Naive thymus-derived CD8-positive, alpha-beta T cell (primary cell): ENCODE results near the gene GPC6. TPM values are rescaled to one million over a fixed set of nuclear protein-coding genes. Genes with fewer than 3 reads are reported as not detected.

Experiments
- ATAC-seq, 2 donors: fragments of 150-1000 bp; cut with Tn5 transposase in 1 of 2; sonication (Bioruptor Pico), chemical (Tn5 transposase) in 1 of 2; 1 replicate in 1 of 2; 2 replicates in 1 of 2; pipeline ENCODE4 v1.10.0; 2021; ENCODE audit warnings: mild to moderate bottlenecking in 2 of 2, moderate library complexity in 2 of 2
- POLR2A ChIA-PET: fragments of 350-600 bp; sonication (Branson Sonifier 250); formaldehyde crosslinking; loops from one replicate; lab custom pipeline; 2021; ENCODE audit warnings: antibody characterized with exemption; lab: Charles Lee
- DNase-seq, 10 donors: peaks; one replicate each; pipeline versions ENCODE4 v3.0.0 to v3.0.0-alpha.2; 2020 to 2022
- H3K27ac Mint-ChIP-seq, 10 donors: one replicate each; pipeline ENCODE4 v1.8.0; 2020 to 2022; ENCODE audit warnings: mild to moderate bottlenecking in 10 of 10, mixed read lengths in 10 of 10, moderate library complexity in 4 of 10, inconsistent platforms in 1 of 10
- H3K27me3 Mint-ChIP-seq, 5 donors: one replicate each; pipeline ENCODE4 v1.8.0; 2021 to 2022; ENCODE audit warnings: mixed read lengths in 5 of 5
- H3K36me3 Mint-ChIP-seq, 3 donors: one replicate each; pipeline ENCODE4 v1.8.0; 2020 to 2022; ENCODE audit warnings: mixed read lengths in 3 of 3, mild to moderate bottlenecking in 2 of 3, inconsistent platforms in 1 of 3
- H3K4me1 Mint-ChIP-seq, 4 donors: one replicate each; pipeline ENCODE4 v1.8.0; 2021 to 2022; ENCODE audit warnings: mixed read lengths in 4 of 4
- H3K4me3 Mint-ChIP-seq, 10 donors: one replicate each; pipeline ENCODE4 v1.8.0; 2020 to 2022; ENCODE audit warnings: mild to moderate bottlenecking in 10 of 10, mixed read lengths in 10 of 10, moderate library complexity in 6 of 10, inconsistent platforms in 1 of 10
- H3K9me3 Mint-ChIP-seq, 9 donors: one replicate each; pipeline ENCODE4 v1.8.0; 2020 to 2022; ENCODE audit warnings: mixed read lengths in 9 of 9, mild to moderate bottlenecking in 3 of 9, inconsistent platforms in 1 of 9, moderate library complexity in 1 of 9
- polyA plus RNA-seq, 3 donors: library from polyadenylated mRNA; unstranded; fragments of 300-500 nt; fragmentation: Illumina TruSeq; gene quantifications; one replicate each; pipeline ENCODE4 v1.2.3, GENCODE V29; 2021
- total RNA-seq, 8 experiments: library from RNA in 2 of 8; stranded (reverse) in 2 of 8; gene quantifications; one replicate each; pipeline ENCODE4 v1.2.3 and lab custom pipeline; 2021 to 2026

GPC6 gene
- total and polyA plus RNA-seq, 5 experiments from 2014 or later = not detected

GRCh38 chr13:93286047-93286446, 59.4 kb downstream of the GPC6 start:
- Mint-ChIP-seq H3K27me3 (peaks cover 0 to 2% (median 0%) of the 10 kb centered on the region in 5 donors), H3K4me1 (no peaks in the 10 kb centered on the region), H3K27ac (no peak overlapping the region), H3K36me3 (no peaks in the 10 kb centered on the region), H3K4me3 (no peak overlapping the region), H3K9me3 (no peaks in the 10 kb centered on the region)
- POLR2A ChIA-PET = no interaction called here
- ATAC-seq (no peak), DNase-seq (no peak)

GRCh38 chr13:93289053-93289452, 62.4 kb downstream of the GPC6 start:
- POLR2A ChIA-PET = no interaction called here
- no peak overlapping the region for H3K27ac Mint-ChIP-seq
- no peak overlapping the region for H3K4me3 Mint-ChIP-seq
- H3K4me1 Mint-ChIP-seq = no peaks in the 10 kb centered on the region
- H3K27me3 Mint-ChIP-seq = peaks cover 0 to 2% (median 0%) of the 10 kb centered on the region in 5 donors
- ATAC-seq = no peak
- DNase-seq = no peak
- no peaks in the 10 kb centered on the region for H3K36me3 Mint-ChIP-seq
- H3K9me3 Mint-ChIP-seq = no peaks in the 10 kb centered on the region

- Mint-ChIP-seq H3K27ac (no peak overlapping the region), H3K27me3 (peaks cover 0 to 3% (median 0%) of the 10 kb centered on the region in 5 donors), H3K9me3 (no peaks in the 10 kb centered on the region), H3K4me1 (no peaks in the 10 kb centered on the region), H3K4me3 (no peak overlapping the region), H3K36me3 (no peaks in the 10 kb centered on the region)
- ATAC-seq (no peak), DNase-seq (no peak)
- POLR2A ChIA-PET = no interaction called here
Measured at GRCh38 chr13:93289842-93290241, 63.2 kb downstream of the GPC6 start.

GRCh38 chr13:93290503-93290902, 63.9 kb downstream of the GPC6 start:
- no peak for ATAC-seq
- no peak for DNase-seq
- no peak overlapping the region for H3K27ac Mint-ChIP-seq
- no peaks in the 10 kb centered on the region for H3K4me1 Mint-ChIP-seq
- peaks cover 0 to 3% (median 0%) of the 10 kb centered on the region in 5 donors for H3K27me3 Mint-ChIP-seq
- no peaks in the 10 kb centered on the region for H3K9me3 Mint-ChIP-seq
- no peaks in the 10 kb centered on the region for H3K36me3 Mint-ChIP-seq
- H3K4me3 Mint-ChIP-seq = no peak overlapping the region
- POLR2A ChIA-PET = no interaction called here

- Mint-ChIP-seq H3K4me3 (no peak overlapping the region), H3K4me1 (no peaks in the 10 kb centered on the region), H3K36me3 (no peaks in the 10 kb centered on the region), H3K9me3 (peaks cover 0 to 7% (median 0%) of the 10 kb centered on the region in 9 donors), H3K27ac (no peak overlapping the region), H3K27me3 (peaks cover 0 to 7% (median 0%) of the 10 kb centered on the region in 5 donors)
- DNase-seq = no peak
- ATAC-seq = no peak
- POLR2A ChIA-PET = no interaction called here
Measured at GRCh38 chr13:93292366-93292765, 65.8 kb downstream of the GPC6 start.

- Mint-ChIP-seq H3K36me3 (no peaks in the 10 kb centered on the region), H3K27ac (no peak overlapping the region), H3K4me3 (no peak overlapping the region), H3K27me3 (peaks cover 0 to 7% (median 3%) of the 10 kb centered on the region in 5 donors), H3K9me3 (peaks cover 0 to 12% (median 0%) of the 10 kb centered on the region in 9 donors), H3K4me1 (no peaks in the 10 kb centered on the region)
- DNase-seq = no peak
- ATAC-seq = no peak
- POLR2A ChIA-PET = no interaction called here
Measured at GRCh38 chr13:93293710-93294109, 67.1 kb downstream of the GPC6 start.

- Mint-ChIP-seq H3K4me1 (no peaks in the 10 kb centered on the region), H3K27ac (no peak overlapping the region)
- POLR2A ChIA-PET = no interaction called here
Measured at GRCh38 chr13:93296584-93296983, 70.0 kb downstream of the GPC6 start.

GRCh38 chr13:93298713-93299112, 72.1 kb downstream of the GPC6 start:
- H3K27ac Mint-ChIP-seq = no peak overlapping the region

More at GRCh38 chr13:93296584-93296983, 70.0 kb downstream of the GPC6 start:
- Mint-ChIP-seq H3K4me3 (no peak overlapping the region), H3K9me3 (peaks cover 0 to 12% (median 0%) of the 10 kb centered on the region in 9 donors), H3K36me3 (no peaks in the 10 kb centered on the region), H3K27me3 (peaks cover 0 to 7% (median 3%) of the 10 kb centered on the region in 5 donors)
- ATAC-seq (no peak), DNase-seq (no peak)

GRCh38 chr13:93304134-93304533, 77.5 kb downstream of the GPC6 start:
- no peaks in the 10 kb centered on the region for H3K9me3 Mint-ChIP-seq
- H3K27me3 Mint-ChIP-seq = peaks cover 0 to 3% (median 0%) of the 10 kb centered on the region in 5 donors
- no peak overlapping the region for H3K27ac Mint-ChIP-seq
- H3K4me3 Mint-ChIP-seq = no peak overlapping the region
- no peak for DNase-seq
- H3K4me1 Mint-ChIP-seq = no peaks in the 10 kb centered on the region
- POLR2A ChIA-PET = no interaction called here
- ATAC-seq = no peak
- H3K36me3 Mint-ChIP-seq = no peaks in the 10 kb centered on the region

More at GRCh38 chr13:93298713-93299112, 72.1 kb downstream of the GPC6 start:
- POLR2A ChIA-PET = interaction anchor here (0.7 kb wide), 1 partner anchor 1426 kb away, joined by 4 read pairs; no protein-coding TSS in a partner anchor
- no peak for ATAC-seq
- no peaks in the 10 kb centered on the region for H3K36me3 Mint-ChIP-seq
- H3K4me1 Mint-ChIP-seq = no peaks in the 10 kb centered on the region
- no peak overlapping the region for H3K4me3 Mint-ChIP-seq
- H3K27me3 Mint-ChIP-seq = peaks cover 0 to 7% (median 3%) of the 10 kb centered on the region in 5 donors
- DNase-seq = no peak
- H3K9me3 Mint-ChIP-seq = peaks cover 0 to 12% (median 0%) of the 10 kb centered on the region in 9 donors

GRCh38 chr13:93304868-93305613, 78.4 kb downstream of the GPC6 start:
- H3K9me3 Mint-ChIP-seq = no peaks in the 10 kb centered on the region
- DNase-seq = no peak

GRCh38 chr13:93305886-93306285, 79.3 kb downstream of the GPC6 start:
- Mint-ChIP-seq H3K4me1 (no peaks in the 10 kb centered on the region), H3K27me3 (peaks cover 0 to 3% (median 0%) of the 10 kb centered on the region in 5 donors), H3K4me3 (no peak overlapping the region), H3K36me3 (no peaks in the 10 kb centered on the region), H3K9me3 (no peaks in the 10 kb centered on the region), H3K27ac (no peak overlapping the region)
- POLR2A ChIA-PET = no interaction called here
- DNase-seq = no peak
- no peak for ATAC-seq

More at GRCh38 chr13:93304868-93305613, 78.4 kb downstream of the GPC6 start:
- H3K27me3 Mint-ChIP-seq = peaks cover 0 to 3% (median 0%) of the 10 kb centered on the region in 5 donors
- no peak for ATAC-seq
- H3K27ac Mint-ChIP-seq = no peak overlapping the region
- POLR2A ChIA-PET = no interaction called here
- H3K4me1 Mint-ChIP-seq = no peaks in the 10 kb centered on the region
- H3K36me3 Mint-ChIP-seq = no peaks in the 10 kb centered on the region
- H3K4me3 Mint-ChIP-seq = no peak overlapping the region

GRCh38 chr13:93307136-93307535, 80.5 kb downstream of the GPC6 start:
- Mint-ChIP-seq H3K27me3 (peaks cover 0 to 3% (median 0%) of the 10 kb centered on the region in 5 donors), H3K4me3 (no peak overlapping the region), H3K4me1 (no peaks in the 10 kb centered on the region), H3K36me3 (no peaks in the 10 kb centered on the region), H3K27ac (no peak overlapping the region), H3K9me3 (no peaks in the 10 kb centered on the region)
- DNase-seq = no peak
- no peak for ATAC-seq
- POLR2A ChIA-PET = no interaction called here

GRCh38 chr13:93307651-93308050, 81.0 kb downstream of the GPC6 start:
- DNase-seq (no peak), ATAC-seq (no peak)
- Mint-ChIP-seq H3K27me3 (peaks cover 0 to 3% (median 0%) of the 10 kb centered on the region in 5 donors), H3K27ac (no peak overlapping the region), H3K4me3 (no peak overlapping the region), H3K4me1 (no peaks in the 10 kb centered on the region), H3K36me3 (no peaks in the 10 kb centered on the region), H3K9me3 (no peaks in the 10 kb centered on the region)
- POLR2A ChIA-PET = no interaction called here
